Activated CD4-positive, alpha-beta T cell treated with anti-CD3 and anti-CD28 coated beads, Interleukin-2, amount 50 U/mL, for 24 hours (primary cell): ENCODE results near the gene LRP3.
"Not testable (repeated sequence)": the region's sequence is repeated elsewhere in the genome, so short reads cannot be mapped to it uniquely, and the experiment has no call there.

ENCODE experiments used
- DNase-seq, 2 donors: peaks; one replicate each; pipeline ENCODE4 v3.0.0-alpha.2; 2020; ENCODE audit warnings: low read depth in 1 of 2, low spot score in 1 of 2

LRP3 gene

DNA sequence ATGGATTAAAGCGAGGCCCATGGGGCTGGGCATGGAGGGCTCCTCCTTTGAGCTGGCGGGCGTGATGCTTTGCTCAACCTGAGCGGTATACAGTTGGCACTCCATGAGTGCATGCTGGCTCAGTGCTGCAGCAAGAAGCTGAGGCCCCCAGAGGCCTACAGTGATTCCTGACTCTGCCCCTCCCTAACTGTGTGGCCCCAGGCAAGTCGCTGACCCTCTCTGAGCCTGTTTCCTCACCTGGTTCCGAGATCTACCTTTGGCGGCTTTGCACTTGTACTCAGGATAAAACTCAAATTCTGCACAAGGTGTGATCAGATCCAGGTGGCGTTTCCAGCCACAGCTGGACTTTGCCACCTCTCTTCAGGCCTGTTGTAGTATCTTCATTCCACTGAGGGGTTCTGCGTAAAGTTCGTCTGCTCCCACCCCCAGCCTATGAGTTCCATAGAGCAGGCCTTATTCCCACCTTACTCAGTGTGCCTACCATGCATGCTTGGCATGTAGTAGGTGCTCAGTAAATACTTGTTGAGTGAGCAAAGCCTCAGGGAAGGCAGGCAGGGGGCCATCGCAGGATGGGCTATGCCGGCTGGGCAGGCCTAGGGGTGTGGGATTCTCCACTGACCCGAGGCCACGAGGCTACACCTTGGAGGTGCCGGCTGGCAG lies 7.9 kb downstream of the LRP3 start:
- DNase-seq, result no peak

DNA sequence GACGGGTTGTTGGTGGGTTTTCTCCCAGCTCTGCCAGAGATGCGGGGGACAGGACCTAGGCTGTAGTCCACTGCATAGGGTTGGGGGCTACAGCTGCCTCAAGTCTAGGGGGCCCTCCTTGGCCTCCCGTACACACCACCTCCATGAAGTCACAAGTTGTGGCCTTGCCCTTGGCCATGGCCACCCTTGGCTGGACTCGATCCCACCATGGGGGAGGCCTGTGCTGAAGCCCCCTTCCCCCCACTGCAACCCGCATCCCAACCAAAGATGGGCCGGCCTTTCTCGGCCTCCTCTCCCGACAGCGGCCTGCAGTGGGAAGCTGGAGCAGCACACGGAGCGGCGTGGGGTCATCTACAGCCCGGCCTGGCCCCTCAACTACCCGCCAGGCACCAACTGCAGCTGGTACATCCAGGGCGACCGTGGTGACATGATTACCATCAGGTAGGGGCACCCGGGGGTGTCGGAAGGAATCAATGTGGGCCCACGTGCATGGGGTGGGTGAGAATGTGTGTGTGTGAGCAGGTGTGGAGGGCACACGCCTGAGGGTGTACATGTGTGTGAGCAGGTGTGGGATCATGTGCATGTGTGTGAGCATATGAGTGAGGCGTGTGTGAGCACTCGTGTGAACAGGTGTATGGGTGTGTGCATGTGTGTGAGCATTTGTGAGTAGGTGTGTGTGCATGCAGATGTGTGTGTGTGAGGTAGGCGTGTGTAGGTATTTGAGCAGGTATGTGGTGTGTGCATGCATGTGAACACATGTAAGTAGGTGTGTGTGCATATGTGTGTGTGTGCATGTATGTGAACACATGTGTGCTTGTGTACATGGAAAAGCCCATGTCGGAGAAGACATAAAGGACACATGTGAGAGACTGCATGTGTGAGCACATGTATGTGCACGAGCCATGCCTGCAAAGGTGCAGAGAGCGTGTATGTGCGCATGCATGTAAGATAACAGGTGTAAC lies 8.7 kb downstream of the LRP3 start:
- no peak for DNase-seq

DNA sequence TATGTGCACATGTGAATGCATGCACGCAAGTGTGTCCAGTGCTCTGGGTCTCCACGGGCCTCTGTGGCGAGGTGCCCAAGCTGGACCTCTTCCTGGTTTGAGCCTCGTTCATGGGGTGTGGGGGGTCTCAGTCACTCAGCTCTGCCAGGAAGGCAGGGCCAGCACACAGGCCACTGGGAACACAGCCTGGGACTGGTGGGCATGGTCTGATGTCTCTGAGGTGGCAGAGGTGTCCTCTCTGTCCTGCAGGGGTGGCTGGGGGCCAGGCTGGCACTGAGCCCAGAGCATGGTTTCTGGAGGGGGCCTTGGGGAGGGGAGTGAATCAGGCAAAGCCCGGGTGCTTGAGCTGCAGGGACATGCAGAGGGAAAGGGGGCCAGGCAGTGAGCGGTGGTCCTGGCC lies 9.4 kb downstream of the LRP3 start:
- DNase-seq, result no peak

DNA sequence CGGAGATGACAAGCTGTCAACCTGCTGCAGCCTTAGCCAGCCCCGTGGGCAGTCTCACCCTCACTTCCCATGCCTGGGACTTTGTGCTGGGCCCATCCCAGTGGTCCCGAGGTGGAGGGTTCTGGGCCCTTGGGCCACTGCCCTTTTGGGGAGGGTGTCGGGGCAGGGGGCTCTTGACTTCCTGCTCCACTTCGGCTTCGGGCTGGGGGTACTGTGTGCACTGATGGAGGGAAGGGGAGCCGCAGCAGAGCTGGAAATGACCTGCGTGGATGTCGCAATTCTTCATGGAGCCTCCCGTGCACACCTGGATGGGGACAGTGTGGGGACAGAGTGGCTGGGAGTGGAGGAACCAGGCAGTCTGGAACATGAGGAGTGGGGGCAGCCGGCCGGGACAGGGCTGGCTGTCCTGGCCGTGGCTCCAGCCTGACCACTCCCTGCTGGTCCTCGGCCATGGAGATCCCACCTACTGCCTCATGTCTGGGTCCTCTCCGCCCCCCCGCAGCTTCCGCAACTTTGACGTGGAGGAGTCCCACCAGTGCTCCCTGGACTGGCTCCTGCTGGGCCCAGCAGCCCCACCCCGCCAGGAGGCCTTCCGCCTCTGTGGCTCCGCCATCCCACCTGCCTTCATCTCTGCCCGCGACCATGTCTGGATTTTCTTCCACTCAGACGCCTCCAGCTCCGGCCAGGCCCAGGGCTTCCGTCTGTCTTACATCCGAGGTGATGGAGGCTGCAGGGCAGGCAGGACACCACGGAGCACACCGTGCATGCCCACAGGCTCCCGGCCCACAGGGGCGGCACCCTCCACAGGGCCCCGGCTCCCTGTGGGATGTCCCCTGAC lies 10.2 kb downstream of the LRP3 start:
- DNase-seq, result no peak

DNA sequence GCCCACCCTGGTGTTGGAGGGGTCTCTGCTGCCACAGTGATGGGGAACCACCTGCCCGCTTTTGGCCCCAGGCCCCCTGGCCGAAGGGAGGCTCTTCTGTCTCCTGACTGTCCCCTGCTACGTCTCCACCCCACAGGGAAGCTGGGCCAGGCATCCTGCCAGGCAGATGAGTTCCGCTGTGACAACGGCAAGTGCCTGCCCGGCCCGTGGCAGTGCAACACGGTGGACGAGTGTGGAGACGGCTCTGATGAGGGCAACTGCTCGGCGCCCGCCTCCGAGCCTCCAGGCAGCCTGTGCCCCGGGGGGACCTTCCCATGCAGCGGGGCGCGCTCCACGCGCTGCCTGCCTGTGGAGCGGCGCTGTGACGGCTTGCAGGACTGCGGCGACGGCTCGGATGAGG lies 11.0 kb downstream of the LRP3 start:
- DNase-seq, result no peak

DNA sequence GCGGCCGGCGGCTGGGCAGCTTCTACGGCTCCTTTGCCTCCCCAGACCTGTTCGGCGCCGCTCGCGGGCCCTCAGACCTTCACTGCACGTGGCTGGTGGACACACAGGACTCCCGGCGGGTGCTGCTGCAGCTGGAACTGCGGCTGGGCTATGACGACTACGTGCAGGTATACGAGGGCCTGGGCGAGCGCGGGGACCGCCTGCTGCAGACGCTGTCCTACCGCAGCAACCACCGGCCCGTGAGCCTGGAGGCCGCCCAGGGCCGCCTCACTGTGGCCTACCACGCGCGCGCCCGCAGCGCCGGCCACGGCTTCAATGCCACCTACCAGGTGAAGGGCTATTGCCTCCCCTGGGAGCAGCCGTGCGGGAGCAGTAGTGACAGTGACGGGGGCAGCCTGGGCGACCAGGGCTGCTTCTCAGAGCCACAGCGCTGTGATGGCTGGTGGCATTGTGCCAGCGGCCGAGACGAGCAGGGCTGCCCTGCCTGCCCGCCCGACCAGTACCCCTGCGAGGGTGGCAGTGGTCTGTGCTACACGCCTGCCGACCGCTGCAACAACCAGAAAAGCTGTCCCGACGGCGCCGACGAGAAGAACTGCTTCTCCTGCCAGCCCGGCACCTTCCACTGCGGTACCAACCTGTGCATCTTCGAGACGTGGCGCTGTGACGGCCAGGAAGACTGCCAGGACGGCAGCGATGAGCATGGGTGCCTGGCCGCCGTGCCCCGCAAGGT lies 11.6 kb downstream of the LRP3 start:
- DNase-seq, result no peak

DNA sequence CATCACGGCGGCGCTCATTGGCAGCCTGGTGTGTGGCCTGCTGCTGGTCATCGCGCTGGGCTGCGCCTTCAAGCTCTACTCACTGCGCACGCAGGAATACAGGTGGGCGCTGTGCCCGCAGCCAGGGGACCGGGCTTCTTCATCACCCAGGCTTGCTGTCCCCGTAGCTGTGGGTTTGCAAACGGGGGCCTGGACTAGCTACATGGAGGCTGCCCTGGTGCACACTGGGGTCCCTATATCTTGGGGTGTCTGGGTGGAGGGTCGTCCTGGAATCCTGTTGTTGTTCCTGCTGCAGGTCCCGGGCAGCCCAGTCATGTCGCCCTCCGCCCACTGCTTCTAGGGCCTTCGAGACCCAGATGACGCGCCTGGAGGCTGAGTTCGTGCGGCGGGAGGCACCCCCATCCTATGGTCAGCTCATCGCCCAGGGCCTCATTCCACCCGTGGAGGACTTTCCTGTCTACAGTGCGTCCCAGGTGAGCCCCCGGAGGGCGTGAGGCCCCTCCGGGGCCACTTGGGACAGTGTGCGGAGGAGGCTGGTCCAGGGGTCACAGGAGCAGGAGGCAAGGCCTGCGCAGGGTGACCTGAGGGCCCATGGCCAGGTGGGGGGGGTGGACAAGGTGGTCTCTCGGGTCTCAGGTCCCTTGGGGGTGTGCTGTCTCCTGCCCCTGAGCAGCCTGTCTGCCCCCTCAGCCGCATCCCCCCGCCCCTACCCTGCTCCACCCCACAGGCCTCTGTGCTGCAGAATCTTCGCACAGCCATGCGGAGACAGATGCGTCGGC lies 12.3 kb downstream of the LRP3 start:
- DNase-seq, result no peak

DNA sequence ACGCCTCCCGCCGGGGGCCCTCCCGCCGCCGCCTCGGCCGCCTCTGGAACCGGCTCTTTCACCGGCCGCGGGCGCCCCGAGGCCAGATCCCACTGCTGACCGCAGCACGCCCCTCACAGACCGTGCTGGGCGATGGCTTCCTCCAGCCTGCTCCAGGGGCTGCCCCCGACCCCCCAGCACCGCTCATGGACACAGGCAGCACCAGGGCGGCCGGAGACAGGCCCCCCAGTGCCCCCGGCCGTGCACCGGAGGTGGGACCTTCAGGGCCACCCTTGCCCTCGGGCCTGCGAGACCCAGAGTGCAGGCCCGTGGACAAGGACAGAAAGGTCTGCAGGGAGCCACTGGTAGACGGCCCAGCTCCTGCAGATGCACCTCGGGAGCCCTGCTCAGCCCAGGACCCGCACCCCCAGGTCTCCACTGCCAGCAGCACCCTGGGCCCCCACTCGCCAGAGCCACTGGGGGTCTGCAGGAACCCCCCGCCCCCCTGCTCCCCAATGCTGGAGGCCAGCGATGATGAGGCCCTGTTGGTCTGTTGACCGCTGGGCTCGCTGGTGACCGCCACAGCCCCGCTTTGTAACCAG lies 13.0 kb downstream of the LRP3 start:
- no peak for DNase-seq

DNA sequence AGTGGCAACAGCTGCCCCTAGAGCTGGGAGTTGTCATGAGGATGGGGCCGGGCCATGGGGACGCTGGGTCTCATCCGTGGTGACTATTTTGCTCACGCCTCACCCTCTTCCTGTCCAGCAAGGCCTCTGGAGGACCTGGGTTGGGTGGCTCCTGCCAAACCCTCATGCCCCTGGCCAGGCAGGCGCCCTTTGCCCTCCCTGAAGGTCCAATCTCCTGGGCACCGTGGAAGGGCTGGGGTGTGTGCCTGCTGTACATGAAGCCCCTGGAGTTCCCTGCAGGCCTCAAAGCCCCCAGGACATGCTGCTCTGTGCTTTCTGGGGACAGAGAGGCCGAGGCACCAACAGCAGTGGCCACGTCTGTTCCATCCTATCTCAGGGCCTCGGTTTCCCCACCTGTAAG lies 13.8 kb downstream of the LRP3 start:
- no peak for DNase-seq

DNA sequence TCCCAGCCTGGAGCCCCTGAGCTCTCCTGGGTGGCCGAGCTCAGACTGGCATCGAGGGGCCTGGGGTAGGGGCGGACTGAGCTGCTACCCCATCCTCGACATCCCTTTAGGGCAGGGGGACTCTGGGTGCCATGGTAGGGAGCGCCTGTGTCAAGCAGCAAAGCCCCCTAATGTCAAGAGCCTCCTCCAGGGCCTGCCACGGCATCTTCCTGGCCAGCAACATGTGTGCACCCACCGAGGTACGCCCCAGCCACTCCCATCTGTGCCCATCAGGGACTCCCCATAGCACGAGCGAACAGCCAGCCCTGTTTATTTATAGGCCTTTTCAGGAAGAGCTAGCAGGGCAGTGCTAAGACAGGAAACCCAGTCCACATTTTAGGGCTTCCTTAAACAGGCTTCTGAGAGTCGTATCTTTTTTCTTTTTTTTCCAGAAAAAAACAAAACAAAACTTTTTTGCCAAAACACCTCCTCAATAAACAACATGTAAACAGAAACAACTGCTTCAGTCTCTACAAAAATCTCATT lies 14.3 kb downstream of the LRP3 start:
- no peak for DNase-seq

DNA sequence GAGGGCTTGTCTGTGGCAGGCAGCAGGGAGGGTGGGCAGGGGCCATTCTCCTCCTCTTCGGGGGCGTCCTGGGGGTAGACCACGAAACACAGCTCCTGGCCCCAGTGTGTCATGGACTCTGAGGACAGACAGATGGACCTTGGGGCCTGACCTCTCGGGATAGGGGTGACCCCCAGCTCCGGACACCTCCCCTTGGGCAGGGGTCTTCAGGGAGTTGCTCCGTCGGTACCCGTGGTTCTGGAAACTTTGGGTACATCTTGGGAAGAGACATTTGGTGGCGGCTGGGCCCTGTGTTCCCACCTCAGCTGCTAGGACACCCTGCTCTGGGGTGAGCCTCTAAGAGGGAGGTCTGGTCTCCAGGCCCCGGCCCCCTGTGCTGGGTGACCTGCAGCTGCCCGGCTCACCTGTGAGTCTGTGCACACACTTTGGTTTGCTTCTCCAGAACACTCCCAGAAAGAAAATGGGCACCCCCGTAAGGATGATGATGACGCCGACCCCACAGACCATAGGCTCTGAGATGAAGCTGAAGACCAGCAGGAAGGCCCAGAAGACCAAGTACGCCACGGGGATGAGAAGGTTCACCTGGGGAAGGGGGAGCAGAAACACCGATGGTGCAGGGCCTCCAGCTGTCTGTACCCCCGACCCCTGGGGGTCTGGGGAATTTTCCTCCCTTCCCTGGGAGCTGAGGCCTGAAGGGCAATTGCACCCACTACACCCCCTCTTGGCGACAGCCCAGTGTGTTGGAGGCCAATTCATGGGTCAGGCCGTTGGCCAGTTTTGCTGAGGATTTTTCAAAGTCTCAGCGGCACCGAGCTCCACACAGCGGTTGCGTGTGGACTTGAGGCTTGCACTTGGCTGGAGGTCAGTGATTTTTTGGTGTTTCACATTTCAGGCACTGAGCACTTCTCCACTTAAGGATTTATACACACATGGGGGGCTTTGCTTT lies 15.0 kb downstream of the LRP3 start:
- no peak for DNase-seq

DNA sequence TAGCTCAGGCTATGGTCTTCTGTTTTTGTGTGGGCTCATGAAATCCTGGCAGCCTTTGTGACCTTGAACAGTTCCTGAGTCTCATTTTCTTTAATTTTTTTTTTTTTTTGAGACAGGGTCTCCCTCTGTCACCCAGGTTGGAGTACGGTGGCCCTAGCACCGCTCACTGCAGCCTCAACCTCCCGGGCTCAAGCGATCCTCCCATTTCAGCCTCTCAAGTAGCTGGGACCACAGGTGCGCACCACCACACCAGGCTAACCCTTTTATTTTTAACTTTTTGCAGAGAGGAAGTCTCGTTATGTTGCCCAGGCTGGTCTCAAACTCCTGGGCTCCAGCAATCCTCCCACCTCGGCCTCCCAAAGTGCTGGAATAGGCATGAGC lies 15.7 kb downstream of the LRP3 start:
- DNase-seq, result not testable (repeated sequence)

DNA sequence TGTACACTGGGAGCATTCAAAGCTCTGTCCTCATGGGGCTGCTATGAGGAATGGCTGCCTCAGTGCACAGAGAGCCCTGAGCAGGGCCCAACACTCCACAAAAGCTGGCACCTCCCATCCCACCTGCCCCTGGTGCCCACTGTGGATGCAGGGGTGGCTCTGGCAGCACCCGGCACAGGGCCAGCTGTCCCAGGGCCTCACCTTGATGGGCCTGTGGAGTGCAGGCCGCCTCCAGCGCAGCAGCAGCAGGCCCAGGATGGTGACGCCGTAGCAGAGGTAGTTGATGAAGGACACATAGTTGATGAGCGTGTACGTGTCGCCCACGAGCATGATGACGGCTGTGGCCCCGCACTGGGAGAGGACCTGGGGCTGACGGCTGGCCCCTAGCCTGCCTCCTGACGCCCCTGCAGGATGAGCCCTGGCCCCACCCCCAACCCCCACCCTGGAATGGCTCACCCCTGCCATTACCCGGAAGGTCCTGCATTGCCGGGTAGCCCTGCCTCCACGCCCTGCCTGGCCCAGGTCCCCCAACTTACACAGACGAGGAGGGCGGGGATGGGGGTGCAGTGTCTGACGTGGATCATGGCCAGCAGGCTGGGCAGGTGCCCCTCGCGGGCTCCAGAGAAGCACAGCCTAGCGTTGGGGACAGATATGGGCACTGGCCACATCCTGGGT lies 16.3 kb downstream of the LRP3 start:
- DNase-seq, result no peak

DNA sequence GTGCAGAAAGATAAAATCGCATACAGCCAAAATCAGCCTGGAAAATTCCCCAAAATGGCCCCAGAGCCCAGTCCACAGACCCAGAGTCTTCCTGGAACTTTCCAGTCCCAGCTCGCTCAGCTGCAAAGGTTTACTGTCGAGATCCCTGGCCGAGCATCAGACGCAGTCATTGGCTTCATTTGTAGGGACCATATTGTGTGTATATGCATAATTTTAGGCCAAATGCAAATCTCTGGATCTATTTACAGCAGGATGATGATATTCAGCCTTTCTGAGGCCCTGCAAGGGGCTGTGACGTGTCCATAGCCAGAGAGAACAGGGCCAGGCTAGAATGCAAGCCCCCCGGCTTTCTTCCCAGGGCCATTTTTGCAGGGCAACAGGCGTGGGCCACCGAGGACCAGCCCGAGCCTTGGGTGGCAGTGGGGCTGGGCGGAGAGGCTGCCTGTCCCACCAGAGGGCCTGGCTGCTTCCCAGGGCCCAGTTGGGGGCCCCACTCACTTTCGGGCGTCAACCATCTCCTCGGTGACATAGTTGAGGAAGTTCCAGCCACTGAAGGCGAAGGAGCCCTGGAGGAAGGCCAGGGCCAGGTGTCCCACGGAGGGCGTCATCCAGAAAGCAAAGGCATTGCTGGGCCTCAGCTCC lies 17.8 kb downstream of the LRP3 start:
- DNase-seq, result no peak

DNA sequence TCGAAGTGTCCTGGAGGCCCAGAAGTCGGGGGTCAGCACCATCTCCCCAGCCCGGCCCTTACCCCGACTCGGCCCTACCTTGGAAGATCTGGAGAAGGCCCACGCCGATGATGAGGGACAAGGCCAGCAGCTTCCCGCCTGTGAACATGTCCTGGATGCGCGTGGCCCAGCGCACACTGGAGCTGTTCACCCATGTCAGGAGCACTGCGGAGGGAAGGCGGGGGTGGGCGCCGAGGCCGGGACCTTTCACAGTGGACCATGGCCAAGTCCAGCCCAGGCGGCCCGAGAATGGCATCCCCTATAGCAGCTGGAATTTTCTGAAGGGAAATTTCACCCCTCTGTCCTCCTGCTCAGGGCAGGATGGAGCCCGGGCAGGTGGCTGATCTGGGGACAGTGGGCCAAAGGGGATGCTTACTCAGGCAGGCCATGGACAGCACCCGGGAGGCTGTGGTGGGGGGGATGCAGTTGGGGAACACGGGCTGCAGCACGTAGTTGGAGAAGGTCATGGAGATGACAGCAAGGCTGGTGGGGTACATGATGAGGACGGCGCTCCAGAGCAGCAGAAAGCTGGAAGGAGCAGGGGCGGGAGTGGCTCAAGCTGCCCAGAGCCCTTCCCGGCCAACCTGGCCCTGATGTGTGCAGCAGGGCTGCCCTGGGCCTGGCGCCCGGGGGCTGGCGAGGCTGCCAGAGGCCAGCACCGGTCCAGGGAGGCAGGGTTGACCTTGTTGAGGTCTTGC lies 18.5 kb downstream of the LRP3 start:
- DNase-seq, result no peak

DNA sequence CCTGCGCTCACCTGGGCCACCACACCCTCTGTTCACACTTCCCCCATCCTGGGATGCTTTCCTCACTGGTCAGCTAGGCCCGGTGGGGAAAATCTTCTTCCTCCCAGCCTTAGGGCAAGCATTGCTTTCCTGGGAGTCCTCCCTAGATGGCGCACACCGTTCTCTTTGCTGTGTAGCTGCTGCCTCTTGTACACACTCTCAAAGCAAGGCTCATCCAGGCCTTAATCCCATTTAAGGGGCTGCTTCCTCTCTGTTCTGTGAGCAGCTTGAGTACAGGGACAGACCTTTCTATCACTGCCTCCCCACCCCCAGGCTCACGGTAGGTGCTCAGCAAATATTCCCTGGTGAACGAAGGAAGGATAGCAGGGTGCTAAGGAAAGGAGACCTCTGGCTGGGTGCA lies 20.5 kb downstream of the LRP3 start:
- DNase-seq, result no peak
